CD14-positive monocyte (primary cell): Measurements from ENCODE around the gene TEX44. TPM values are rescaled to one million over a fixed set of nuclear protein-coding genes. Genes with fewer than 3 reads are reported as not detected.

Source experiments
- DNase-seq, 3 donors: peaks; one replicate each; pipeline ENCODE4 v3.0.0-alpha.2; 2011 to 2022
- H2AFZ ChIP-seq: 2 replicates; pipeline ENCODE4 v1.6.0; 2012; ENCODE audit warnings: mild to moderate bottlenecking, low read depth, low read length, inconsistent platforms; ENCODE audit not compliant: insufficient read depth, poor library complexity, severe bottlenecking
- H3K27ac ChIP-seq, 2 donors: 1 replicate in 1 of 2; 2 replicates in 1 of 2; pipeline ENCODE4 v1.5.1; 2012 to 2013; ENCODE audit warnings: low read length in 2 of 2, control low read depth in 1 of 2, inconsistent platforms in 1 of 2, low read depth in 1 of 2, mild to moderate bottlenecking in 1 of 2
- H3K27me3 ChIP-seq, 2 donors: one replicate each; pipeline versions ENCODE4 v1.6.0 to v1.6.1; 2011 to 2013; ENCODE audit warnings: low read length in 2 of 2; ENCODE audit not compliant: control insufficient read depth in 2 of 2, insufficient read depth in 2 of 2
- H3K36me3 ChIP-seq, 2 donors: replicated peaks in 1 of 2; 1 replicate in 1 of 2; 2 replicates in 1 of 2; pipeline versions ENCODE4 v1.5.1 to v1.6.1; 2012 to 2013; ENCODE audit warnings: low read length in 2 of 2, control low read depth in 1 of 2, inconsistent platforms in 1 of 2, mild to moderate bottlenecking in 1 of 2; ENCODE audit not compliant: insufficient read depth in 2 of 2, control insufficient read depth in 1 of 2
- H3K4me1 ChIP-seq, 2 donors: 1 replicate in 1 of 2; 2 replicates in 1 of 2; pipeline versions ENCODE4 v1.5.1 to v1.6.1; 2012 to 2013; ENCODE audit warnings: low read length in 2 of 2, control low read depth in 1 of 2, inconsistent platforms in 1 of 2, mild to moderate bottlenecking in 1 of 2, moderate library complexity in 1 of 2; ENCODE audit not compliant: insufficient read depth in 2 of 2, control insufficient read depth in 1 of 2
- H3K4me2 ChIP-seq: replicated peaks from 2 replicates; pipeline ENCODE3; 2012; ENCODE audit warnings: low read length, moderate library complexity, mild to moderate bottlenecking; ENCODE audit not compliant: poor library complexity, severe bottlenecking; ENCODE audit errors: extremely low read depth
- H3K4me3 ChIP-seq, 3 experiments: fragments of 200-600 bp in 1 of 3; sonication (generic) in 1 of 3; replicated peaks in 1 of 3; 1 replicate in 2 of 3; 2 replicates in 1 of 3; pipeline ENCODE4 v1.5.1; 2011 to 2013; ENCODE audit warnings: low read length in 3 of 3, mild to moderate bottlenecking in 3 of 3, control low read depth in 2 of 3, low read depth in 2 of 3, inconsistent platforms in 1 of 3, moderate library complexity in 1 of 3
- H3K79me2 ChIP-seq: 2 replicates; pipeline ENCODE4 v1.6.0; 2012; ENCODE audit warnings: mild to moderate bottlenecking, control low read depth, inconsistent platforms, low read length, moderate library complexity; ENCODE audit not compliant: insufficient read depth
- H3K9ac ChIP-seq: 2 replicates; pipeline ENCODE4 v1.6.0; 2017; ENCODE audit warnings: low read length, mild to moderate bottlenecking; ENCODE audit not compliant: insufficient read depth, poor library complexity, severe bottlenecking
- H3K9me3 ChIP-seq, 2 donors: replicated peaks in 1 of 2; 1 replicate in 1 of 2; 2 replicates in 1 of 2; pipeline versions ENCODE4 v1.5.1 to v1.6.1; 2012 to 2013; ENCODE audit warnings: low read length in 2 of 2, control low read depth in 1 of 2; ENCODE audit not compliant: control insufficient read depth in 1 of 2, insufficient read depth in 1 of 2
- H4K20me1 ChIP-seq: 2 replicates; pipeline ENCODE4 v1.6.0; 2012; ENCODE audit warnings: mild to moderate bottlenecking, low read length, control low read depth, moderate library complexity; ENCODE audit not compliant: insufficient read depth
- H3K27ac Mint-ChIP-seq, 7 donors: one replicate each; pipeline ENCODE4 v1.8.0; 2020; ENCODE audit warnings: mild to moderate bottlenecking in 7 of 7, mixed read lengths in 7 of 7, moderate library complexity in 6 of 7, inconsistent platforms in 2 of 7
- H3K27me3 Mint-ChIP-seq, 3 donors: one replicate each; pipeline ENCODE4 v1.8.0; 2021 to 2022; ENCODE audit warnings: low read depth in 3 of 3, mild to moderate bottlenecking in 3 of 3, mixed read lengths in 3 of 3, moderate library complexity in 3 of 3, inconsistent platforms in 1 of 3
- H3K36me3 Mint-ChIP-seq, 2 donors: one replicate each; pipeline ENCODE4 v1.8.0; 2020; ENCODE audit warnings: mixed read lengths in 2 of 2, inconsistent platforms in 1 of 2, mild to moderate bottlenecking in 1 of 2
- H3K4me1 Mint-ChIP-seq: one replicate; pipeline ENCODE4 v1.8.0; 2020; ENCODE audit warnings: mild to moderate bottlenecking, mixed read lengths
- H3K4me3 Mint-ChIP-seq, 2 donors: one replicate each; pipeline ENCODE4 v1.8.0; 2020; ENCODE audit warnings: mild to moderate bottlenecking in 2 of 2, mixed read lengths in 2 of 2, moderate library complexity in 1 of 2
- H3K9me3 Mint-ChIP-seq, 7 donors: one replicate each; pipeline ENCODE4 v1.8.0; 2020 to 2022; ENCODE audit warnings: mixed read lengths in 7 of 7, mild to moderate bottlenecking in 6 of 7, moderate library complexity in 6 of 7, inconsistent platforms in 2 of 7
- CTCF ChIP-seq: fragments of 200-600 bp; IDR thresholded peaks from one replicate; pipeline ENCODE4 v1.8.0; 2022; ENCODE audit warnings: antibody characterized with exemption, mild to moderate bottlenecking
- WGBS: methylation state at CpG from one replicate; pipeline ENCODE4 v1.1.5; 2013; ENCODE audit warnings: missing lambda C conversion rate; ENCODE audit not compliant: insufficient coverage; 5-methylcytosine and 5-hydroxymethylcytosine counted together
- intact Hi-C, 2 donors: fragments of 100-400 bp; cut with micrococcal nuclease; formaldehyde crosslinking; loops; one replicate each; pipeline versions ENCODE4 v1.15.0 to v1.15.1; 2023
- polyA minus RNA-seq: library from RNA; depleted of rRNA, polyadenylated mRNA; stranded (reverse); fragments of >200 nt; gene quantifications from 2 replicates; pipeline ENCODE4 v1.2.3, GENCODE V29; 2012
- polyA plus RNA-seq, 3 donors: library from polyadenylated mRNA; depleted of rRNA in 1 of 3; unstranded in 2 of 3; stranded (reverse) in 1 of 3; fragments of 300-500 nt in 2 of 3; fragments of >200 nt in 1 of 3; fragmentation: Illumina TruSeq in 2 of 3; gene quantifications; 1 replicate in 2 of 3; 2 replicates in 1 of 3; pipeline ENCODE4 v1.2.3, GENCODE V29; 2012 to 2021
- total RNA-seq, 12 experiments: library from RNA in 1 of 12; stranded (reverse) in 1 of 12; fragments of 120-200 nt in 1 of 12; gene quantifications; one replicate each; pipeline ENCODE4 v1.2.4 and lab custom pipeline; 2013 to 2026; ENCODE audit warnings: mixed read lengths in 6 of 12, inconsistent platforms in 1 of 12

Gene TEX44
- total RNA-seq (2013) = not detected
- polyA plus RNA-seq (not detected), polyA minus RNA-seq (not detected in 2 replicates), total RNA-seq (lab: John Stamatoyannopoulos, UW) (0 to 0.23 (median 0) reads per million in 11 experiments)

DNA sequence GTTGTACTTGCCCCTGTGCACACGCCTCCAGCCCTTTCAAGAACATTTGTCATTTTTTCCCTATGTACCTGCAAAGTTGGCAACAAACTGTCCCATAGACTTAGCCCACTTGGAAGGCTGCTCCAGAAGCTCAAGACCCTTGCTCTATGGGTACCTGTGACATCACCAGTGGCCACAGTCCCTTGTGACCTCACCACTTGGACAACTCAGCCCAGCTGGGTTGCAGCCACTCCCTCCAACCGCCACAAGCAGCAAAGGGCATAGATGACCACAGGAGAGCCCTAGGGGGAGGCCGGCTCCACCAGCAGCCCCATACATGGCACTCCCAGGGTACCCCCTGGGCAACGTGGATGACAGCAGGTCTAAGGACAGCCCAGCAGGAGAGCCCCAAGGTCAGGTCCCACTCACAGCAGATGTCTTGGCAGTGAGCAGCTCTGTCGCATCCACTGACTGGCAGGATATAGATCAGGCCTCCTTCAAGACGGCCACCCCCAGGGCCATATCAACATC is at the start of gene TEX44:
Gene TEX44, plus strand, starts transcription at position 229 of the 510 bp plus-strand sequence. Its CDS starts 88 bp downstream, at position 317.
- Histone ChIP-seq H3K79me2 (no peaks in the 10 kb centered on the region), H3K9me3 (no peaks in the 10 kb centered on the region), H4K20me1 (no peaks in the 10 kb centered on the region), H3K9ac (no peak within 1 kb of the TSS), H3K36me3 (no peaks in the 10 kb centered on the region), H3K4me3 (no peak within 1 kb of the TSS), H3K4me2 (no peak within 1 kb of the TSS), H2AFZ (no peak within 1 kb of the TSS), H3K4me1 (peaks cover 10 to 15% of the 10 kb centered on the region in 2 donors), H3K27ac (no peak within 1 kb of the TSS), H3K27me3 (no peaks in the 10 kb centered on the region)
- 95% methylated on average over 6 of the region's 6 CpGs for WGBS
- peak within 1 kb of the TSS in 2 of 7 donors; percentile 51 to 67 for H3K27ac Mint-ChIP-seq
- H3K36me3 Mint-ChIP-seq = no peaks in the 10 kb centered on the region
- H3K4me3 Mint-ChIP-seq = no peak within 1 kb of the TSS
- peaks cover 0 to 3% (median 0%) of the 10 kb centered on the region in 7 donors for H3K9me3 Mint-ChIP-seq
- peaks cover 4% of the 10 kb centered on the region for H3K4me1 Mint-ChIP-seq
- intact Hi-C loops = no loop called here
- peaks cover 0 to 6% (median 3%) of the 10 kb centered on the region in 3 donors for H3K27me3 Mint-ChIP-seq
- no peak for DNase-seq
- TF ChIP-seq CTCF = no peak

GRCh38 chr2:231545105-231545902 is 47.4 kb upstream of the TEX44 start:
- H3K27ac ChIP-seq = peak overlapping the region in 1 of 2 donors; percentile 47
- Mint-ChIP-seq H3K4me1 (peaks cover 42% of the 10 kb centered on the region), H3K27me3 (peaks cover 77 to 88% (median 84%) of the 10 kb centered on the region in 3 donors), H3K27ac (peak overlapping the region; percentile 69 to 97 (median 94)), H3K4me3 (peak overlapping the region; percentile 31 to 95), H3K9me3 (peaks cover 14 to 37% (median 28%) of the 10 kb centered on the region in 7 donors), H3K36me3 (peaks cover 22 to 25% of the 10 kb centered on the region in 2 donors)
- peaks cover 13 to 24% of the 10 kb centered on the region in 2 donors for H3K9me3 ChIP-seq
- no peaks in the 10 kb centered on the region for H3K79me2 ChIP-seq
- peaks cover 0 to 5% of the 10 kb centered on the region in 2 donors for H3K36me3 ChIP-seq
- peak overlapping the region in 1 of 3 experiments; percentile 46 for H3K4me3 ChIP-seq
- peaks cover 41 to 75% of the 10 kb centered on the region in 2 donors for H3K27me3 ChIP-seq
- 2% methylated on average over 12 of the region's 14 CpGs for WGBS
- DNase-seq = peak; percentile 91 to 92 (median 92)
- no peak overlapping the region for H3K9ac ChIP-seq
- peaks cover 25 to 35% of the 10 kb centered on the region in 2 donors for H3K4me1 ChIP-seq
- H4K20me1 ChIP-seq = peaks cover 9% of the 10 kb centered on the region
- peak overlapping the region; percentile 62 for H3K4me2 ChIP-seq
- intact Hi-C loops = no loop called here
- H2AFZ ChIP-seq = no peak overlapping the region
- TF ChIP-seq CTCF = no peak
